ENCODE data around the gene CSNK2B. TPM values are rescaled to one million over a fixed set of nuclear protein-coding genes. Genes with fewer than 3 reads are reported as not detected.

Gene CSNK2B
- total and polyA plus RNA-seq, 9 of the 15 experiments (the other 6 are each of a cell fraction or from before 2014, with no cell fraction given), result 120 to 1,126 (median 529) TPM

DNA sequence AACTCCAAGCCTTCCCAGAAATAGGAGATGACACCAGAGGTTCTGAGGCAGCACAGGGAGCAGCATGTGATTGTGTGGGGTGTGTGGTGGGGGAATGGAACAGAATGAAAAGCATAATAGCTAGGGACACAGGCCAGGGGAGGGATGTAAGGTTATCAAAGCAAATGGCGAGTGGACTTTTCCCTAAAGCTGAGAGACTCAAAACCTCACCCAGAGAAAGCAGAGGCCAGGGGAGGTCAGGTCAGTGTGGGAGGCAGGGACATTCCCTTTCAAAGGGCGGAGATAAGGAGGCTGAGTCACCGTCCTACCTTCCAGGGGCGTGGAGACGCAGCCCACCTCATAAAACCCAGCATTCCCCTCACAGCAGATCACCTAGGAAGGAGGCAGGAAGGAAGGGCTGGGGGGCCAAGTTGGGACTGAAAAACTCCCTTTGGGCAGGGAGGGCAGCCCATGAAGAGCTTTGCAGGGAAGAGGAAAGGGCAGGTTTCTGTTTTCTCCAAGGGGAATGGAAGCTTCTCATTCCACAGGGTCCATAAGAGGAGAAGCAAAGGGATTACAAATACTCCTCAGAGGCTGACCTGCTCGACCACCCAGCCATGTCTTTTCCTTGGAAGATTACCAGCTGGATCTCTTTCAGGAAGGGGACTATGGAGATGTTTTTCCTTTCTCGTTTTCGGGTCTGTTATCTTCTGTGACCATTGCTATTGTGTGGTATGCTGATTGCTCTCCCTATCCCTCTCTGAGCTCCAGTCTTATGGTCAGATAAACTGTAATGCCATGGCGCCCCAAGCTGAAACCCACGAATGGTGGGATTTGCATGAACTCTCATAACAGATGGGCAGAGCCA lies 24.6 kb downstream of the CSNK2B start (continued):
- peak; percentile 88 for TF ChIP-seq ESRRA (IDR thresholded peaks at IDR 0.05; ENCODE audit: borderline replicate concordance, low read depth)
- peak; percentile 21 for TF ChIP-seq KDM5B (IDR thresholded peaks at IDR 0.05; ENCODE audit: insufficient replicate concordance, low read depth, low read length)
- TF ChIP-seq TEAD1 (CRISPR knock-in tag; IDR thresholded peaks at IDR 0.05), result peak in 1 of 2 experiments; percentile 88; a peak in 3 of 4 replicates
- peak; percentile 36; the same call in 1 of the 2 replicates for TF ChIP-seq HNRNPUL1 (IDR thresholded peaks at IDR 0.05; ENCODE audit: low read length)
- TF ChIP-seq, protein P1, sequence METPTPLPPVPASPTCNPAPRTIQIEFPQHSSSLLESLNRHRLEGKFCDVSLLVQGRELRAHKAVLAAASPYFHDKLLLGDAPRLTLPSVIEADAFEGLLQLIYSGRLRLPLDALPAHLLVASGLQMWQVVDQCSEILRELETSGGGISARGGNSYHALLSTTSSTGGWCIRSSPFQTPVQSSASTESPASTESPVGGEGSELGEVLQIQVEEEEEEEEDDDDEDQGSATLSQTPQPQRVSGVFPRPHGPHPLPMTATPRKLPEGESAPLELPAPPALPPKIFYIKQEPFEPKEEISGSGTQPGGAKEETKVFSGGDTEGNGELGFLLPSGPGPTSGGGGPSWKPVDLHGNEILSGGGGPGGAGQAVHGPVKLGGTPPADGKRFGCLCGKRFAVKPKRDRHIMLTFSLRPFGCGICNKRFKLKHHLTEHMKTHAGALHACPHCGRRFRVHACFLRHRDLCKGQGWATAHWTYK (CRISPR knock-in tag; IDR thresholded peaks at IDR 0.05), result peak; percentile 87
- peak; percentile 51 for TF ChIP-seq DACH1 (IDR thresholded peaks at IDR 0.05; ENCODE audit: partially characterized antibody)
- TF ChIP-seq SUPT5H (IDR thresholded peaks at IDR 0.05), result peak; percentile 81
- peak in 1 of 2 experiments; percentile 87; a peak in 1 of 4 replicates for TF ChIP-seq SRF (CRISPR knock-in tag; IDR thresholded peaks at IDR 0.05)
- peak; percentile 98 for TF ChIP-seq JUN (IDR thresholded peaks at IDR 0.05; ENCODE audit: borderline replicate concordance, low read depth, low read length)
- 0 out of 2 replicates have a peak, but pooled peaks have one; percentile 46 for TF ChIP-seq JUN (CRISPR knock-in tag; IDR thresholded peaks at IDR 0.05; ENCODE audit: borderline replicate concordance)
- TF ChIP-seq, protein P2, sequence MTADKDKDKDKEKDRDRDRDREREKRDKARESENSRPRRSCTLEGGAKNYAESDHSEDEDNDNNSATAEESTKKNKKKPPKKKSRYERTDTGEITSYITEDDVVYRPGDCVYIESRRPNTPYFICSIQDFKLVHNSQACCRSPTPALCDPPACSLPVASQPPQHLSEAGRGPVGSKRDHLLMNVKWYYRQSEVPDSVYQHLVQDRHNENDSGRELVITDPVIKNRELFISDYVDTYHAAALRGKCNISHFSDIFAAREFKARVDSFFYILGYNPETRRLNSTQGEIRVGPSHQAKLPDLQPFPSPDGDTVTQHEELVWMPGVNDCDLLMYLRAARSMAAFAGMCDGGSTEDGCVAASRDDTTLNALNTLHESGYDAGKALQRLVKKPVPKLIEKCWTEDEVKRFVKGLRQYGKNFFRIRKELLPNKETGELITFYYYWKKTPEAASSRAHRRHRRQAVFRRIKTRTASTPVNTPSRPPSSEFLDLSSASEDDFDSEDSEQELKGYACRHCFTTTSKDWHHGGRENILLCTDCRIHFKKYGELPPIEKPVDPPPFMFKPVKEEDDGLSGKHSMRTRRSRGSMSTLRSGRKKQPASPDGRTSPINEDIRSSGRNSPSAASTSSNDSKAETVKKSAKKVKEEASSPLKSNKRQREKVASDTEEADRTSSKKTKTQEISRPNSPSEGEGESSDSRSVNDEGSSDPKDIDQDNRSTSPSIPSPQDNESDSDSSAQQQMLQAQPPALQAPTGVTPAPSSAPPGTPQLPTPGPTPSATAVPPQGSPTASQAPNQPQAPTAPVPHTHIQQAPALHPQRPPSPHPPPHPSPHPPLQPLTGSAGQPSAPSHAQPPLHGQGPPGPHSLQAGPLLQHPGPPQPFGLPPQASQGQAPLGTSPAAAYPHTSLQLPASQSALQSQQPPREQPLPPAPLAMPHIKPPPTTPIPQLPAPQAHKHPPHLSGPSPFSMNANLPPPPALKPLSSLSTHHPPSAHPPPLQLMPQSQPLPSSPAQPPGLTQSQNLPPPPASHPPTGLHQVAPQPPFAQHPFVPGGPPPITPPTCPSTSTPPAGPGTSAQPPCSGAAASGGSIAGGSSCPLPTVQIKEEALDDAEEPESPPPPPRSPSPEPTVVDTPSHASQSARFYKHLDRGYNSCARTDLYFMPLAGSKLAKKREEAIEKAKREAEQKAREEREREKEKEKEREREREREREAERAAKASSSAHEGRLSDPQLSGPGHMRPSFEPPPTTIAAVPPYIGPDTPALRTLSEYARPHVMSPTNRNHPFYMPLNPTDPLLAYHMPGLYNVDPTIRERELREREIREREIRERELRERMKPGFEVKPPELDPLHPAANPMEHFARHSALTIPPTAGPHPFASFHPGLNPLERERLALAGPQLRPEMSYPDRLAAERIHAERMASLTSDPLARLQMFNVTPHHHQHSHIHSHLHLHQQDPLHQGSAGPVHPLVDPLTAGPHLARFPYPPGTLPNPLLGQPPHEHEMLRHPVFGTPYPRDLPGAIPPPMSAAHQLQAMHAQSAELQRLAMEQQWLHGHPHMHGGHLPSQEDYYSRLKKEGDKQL (CRISPR knock-in tag; IDR thresholded peaks at IDR 0.05; ENCODE audit: borderline replicate concordance), result no peak
- TF ChIP-seq, protein P3, sequence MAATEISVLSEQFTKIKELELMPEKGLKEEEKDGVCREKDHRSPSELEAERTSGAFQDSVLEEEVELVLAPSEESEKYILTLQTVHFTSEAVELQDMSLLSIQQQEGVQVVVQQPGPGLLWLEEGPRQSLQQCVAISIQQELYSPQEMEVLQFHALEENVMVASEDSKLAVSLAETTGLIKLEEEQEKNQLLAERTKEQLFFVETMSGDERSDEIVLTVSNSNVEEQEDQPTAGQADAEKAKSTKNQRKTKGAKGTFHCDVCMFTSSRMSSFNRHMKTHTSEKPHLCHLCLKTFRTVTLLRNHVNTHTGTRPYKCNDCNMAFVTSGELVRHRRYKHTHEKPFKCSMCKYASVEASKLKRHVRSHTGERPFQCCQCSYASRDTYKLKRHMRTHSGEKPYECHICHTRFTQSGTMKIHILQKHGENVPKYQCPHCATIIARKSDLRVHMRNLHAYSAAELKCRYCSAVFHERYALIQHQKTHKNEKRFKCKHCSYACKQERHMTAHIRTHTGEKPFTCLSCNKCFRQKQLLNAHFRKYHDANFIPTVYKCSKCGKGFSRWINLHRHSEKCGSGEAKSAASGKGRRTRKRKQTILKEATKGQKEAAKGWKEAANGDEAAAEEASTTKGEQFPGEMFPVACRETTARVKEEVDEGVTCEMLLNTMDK (IDR thresholded peaks at IDR 0.05; ENCODE audit: borderline replicate concordance, insufficient read depth, low read depth, low read length, poor library complexity, severe bottlenecking), result no peak
- TF ChIP-seq, protein P4, sequence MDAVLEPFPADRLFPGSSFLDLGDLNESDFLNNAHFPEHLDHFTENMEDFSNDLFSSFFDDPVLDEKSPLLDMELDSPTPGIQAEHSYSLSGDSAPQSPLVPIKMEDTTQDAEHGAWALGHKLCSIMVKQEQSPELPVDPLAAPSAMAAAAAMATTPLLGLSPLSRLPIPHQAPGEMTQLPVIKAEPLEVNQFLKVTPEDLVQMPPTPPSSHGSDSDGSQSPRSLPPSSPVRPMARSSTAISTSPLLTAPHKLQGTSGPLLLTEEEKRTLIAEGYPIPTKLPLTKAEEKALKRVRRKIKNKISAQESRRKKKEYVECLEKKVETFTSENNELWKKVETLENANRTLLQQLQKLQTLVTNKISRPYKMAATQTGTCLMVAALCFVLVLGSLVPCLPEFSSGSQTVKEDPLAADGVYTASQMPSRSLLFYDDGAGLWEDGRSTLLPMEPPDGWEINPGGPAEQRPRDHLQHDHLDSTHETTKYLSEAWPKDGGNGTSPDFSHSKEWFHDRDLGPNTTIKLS (IDR thresholded peaks at IDR 0.05; ENCODE audit: borderline replicate concordance, low read depth), result peak; percentile 50; the same call in 1 of the 2 replicates
- TF ChIP-seq, protein P5, sequence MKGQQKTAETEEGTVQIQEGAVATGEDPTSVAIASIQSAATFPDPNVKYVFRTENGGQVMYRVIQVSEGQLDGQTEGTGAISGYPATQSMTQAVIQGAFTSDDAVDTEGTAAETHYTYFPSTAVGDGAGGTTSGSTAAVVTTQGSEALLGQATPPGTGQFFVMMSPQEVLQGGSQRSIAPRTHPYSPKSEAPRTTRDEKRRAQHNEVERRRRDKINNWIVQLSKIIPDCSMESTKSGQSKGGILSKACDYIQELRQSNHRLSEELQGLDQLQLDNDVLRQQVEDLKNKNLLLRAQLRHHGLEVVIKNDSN (CRISPR knock-in tag; IDR thresholded peaks at IDR 0.05), result peak; percentile 46; the same call in 1 of the 2 replicates
